ENCODE results near the gene GXYLT1. TPM values are rescaled to one million over a fixed set of nuclear protein-coding genes. Genes with fewer than 3 reads are reported as not detected.

GXYLT1 gene
- total RNA-seq (2022; extraction: Qiagen RNA extraction; ENCODE audit: low read depth): 4.6 to 16.1 TPM (median 14.6 TPM) in 5 replicates

GRCh38 chr12:42144408-42145196, at the start of gene GXYLT1:
GXYLT1 (minus strand) TSS chr12:42144874; CDS start chr12:42144646, 228 bp downstream.

Other genes with a start within 250 kb of the GXYLT1 start
- 20.5 to 29.4 TPM (median 25.8 TPM) in 5 replicates for gene YAF2, start 93.4 kb upstream of the GXYLT1 start, total RNA-seq (2022; extraction: Qiagen RNA extraction; ENCODE audit: low read depth)
- 59.4 to 68.9 TPM (median 61.8 TPM) in 5 replicates for gene ZCRB1, start 181.2 kb upstream of the GXYLT1 start, total RNA-seq (2022; extraction: Qiagen RNA extraction; ENCODE audit: low read depth)
- gene PPHLN1, start 181.3 kb upstream of the GXYLT1 start, total RNA-seq (2022; extraction: Qiagen RNA extraction; ENCODE audit: low read depth): 52.4 to 81.1 TPM (median 56.4 TPM) in 5 replicates

Measured in A549 treated with RU486 at 1 μM for 4 hours (cell line).